Brain pericyte (primary cell): ENCODE data around the gene FRY.

Experiments used
- DNase-seq: peaks from one replicate; pipeline ENCODE4 v3.0.0-alpha.2; 2012; ENCODE audit warnings: low read depth, low spot score

FRY gene

DNA sequence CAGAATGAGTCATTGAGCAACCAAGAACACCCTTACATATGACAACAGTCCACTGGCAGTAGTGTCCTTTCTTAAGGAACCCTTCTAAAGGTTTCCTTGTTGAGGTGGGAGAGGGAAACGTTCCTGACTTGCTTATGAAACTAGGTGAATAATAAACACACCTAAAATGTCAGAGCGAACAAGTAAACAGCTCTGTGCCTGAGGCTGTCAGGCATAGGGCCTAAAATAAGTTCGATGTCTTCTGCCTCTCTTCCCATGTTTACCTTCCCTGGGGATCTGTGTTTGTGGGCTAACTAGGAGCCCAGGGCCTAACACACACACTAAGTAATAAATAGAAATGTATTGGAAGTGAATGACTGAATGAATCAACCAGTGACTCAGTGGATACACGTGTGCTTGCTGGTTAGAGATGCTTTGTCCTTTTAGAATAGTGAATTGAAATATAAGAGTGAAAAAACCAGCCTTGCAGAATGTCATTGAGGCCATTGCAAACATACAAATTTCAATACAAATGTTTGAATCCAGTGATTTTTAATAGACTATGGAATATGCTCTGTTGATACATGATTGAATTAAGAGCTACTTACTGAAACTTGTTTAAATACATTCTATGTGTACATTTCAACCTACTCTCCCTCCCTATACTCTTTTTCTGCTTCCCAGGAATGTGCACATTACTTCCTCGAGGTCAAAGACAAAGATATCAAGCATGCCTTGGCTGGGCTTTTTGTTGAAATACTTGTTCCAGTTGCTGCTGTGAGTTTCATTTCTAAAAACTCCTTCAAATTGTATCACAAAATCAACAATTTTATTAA is 102.9 kb downstream of the FRY start:
- DNase-seq = no peak

DNA sequence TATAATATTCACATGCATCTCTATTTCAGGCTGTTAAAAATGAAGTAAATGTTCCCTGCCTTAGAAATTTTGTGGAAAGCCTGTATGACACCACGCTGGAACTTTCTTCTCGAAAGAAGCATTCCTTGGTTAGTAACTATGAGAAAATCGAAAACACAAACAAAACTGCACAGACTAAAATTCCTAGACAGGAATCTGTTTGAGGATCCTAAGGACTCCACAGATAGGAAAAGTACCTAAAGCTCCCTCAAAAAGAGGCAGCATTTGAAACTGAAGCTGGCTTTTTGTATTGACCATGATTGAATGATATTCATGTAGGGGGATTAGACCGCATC is 103.4 kb downstream of the FRY start:
- no peak for DNase-seq

DNA sequence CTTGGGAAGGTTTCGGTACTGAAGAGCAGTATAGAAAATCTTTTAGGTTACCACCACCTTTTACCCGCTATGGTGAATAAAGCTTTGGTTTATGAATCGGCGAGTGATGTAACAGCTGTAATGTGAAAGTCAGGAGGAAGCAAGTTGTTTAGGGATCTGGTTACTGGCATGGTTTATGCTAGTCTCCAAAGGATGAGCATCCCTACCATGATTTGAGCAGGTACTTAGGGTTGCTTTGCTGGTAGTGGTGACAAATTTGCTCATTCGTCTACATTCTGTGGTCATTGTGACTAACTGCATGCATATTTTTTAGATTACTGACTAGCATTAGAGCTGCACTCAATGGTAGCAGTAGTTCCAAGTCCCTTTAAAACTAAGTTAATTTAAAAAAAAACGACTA is 104.1 kb downstream of the FRY start:
- no peak for DNase-seq

DNA sequence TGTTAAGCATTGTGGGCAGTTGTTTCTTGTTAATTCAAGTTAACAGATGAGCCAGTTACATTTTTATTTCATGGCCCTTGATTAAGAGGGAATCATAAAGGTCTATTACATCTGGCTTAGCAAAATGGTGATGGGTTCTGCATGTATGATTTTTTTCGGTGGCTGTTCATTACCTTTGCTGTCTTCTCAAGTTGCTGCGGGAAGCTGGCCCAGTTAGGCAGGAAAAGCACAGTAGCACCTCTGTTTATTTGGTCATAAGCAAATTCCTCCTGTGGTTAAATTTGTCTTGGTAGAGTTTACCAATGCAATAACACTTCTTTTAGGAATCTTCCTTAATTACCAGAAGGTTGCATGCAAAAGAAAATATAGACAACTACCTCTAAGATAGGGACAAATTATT is 104.5 kb downstream of the FRY start:
- DNase-seq = no peak

DNA sequence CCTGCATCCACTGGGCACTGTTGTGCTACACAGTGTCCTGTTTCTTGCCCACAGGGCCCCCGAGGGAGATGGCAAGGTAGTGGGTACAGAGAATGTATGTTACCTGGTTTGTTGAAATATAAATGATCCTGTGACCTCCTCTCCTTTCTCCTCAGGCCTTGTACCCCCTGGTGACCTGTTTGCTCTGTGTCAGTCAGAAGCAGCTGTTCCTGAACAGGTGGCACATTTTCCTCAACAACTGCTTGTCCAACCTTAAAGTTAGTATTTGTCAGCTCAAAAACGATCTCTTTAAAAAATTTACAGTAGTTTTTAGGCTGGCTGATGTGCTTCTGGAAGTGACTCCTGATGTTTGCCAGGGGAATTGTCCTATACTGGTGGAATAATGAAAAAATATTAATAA is 105.1 kb downstream of the FRY start:
- no peak for DNase-seq

DNA sequence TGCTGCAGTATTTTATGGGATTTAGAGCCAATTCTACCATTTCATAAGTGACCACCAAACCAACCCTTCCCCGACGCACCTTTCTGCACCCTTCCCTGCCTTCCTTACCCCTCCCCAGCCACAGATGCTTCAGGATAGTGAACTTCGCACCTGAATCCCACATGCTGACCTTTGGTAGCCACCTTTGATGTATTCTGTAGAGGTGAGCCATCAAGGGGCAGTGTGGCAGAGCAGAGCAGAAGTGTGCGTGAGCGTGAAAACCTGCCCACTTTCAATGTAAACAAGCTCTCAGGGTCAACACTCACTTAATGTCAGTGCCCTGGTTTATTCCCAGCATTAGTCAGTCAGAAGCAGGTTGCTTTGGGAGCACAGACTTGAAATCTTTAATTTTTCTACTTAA is 107.7 kb downstream of the FRY start:
- no peak for DNase-seq

DNA sequence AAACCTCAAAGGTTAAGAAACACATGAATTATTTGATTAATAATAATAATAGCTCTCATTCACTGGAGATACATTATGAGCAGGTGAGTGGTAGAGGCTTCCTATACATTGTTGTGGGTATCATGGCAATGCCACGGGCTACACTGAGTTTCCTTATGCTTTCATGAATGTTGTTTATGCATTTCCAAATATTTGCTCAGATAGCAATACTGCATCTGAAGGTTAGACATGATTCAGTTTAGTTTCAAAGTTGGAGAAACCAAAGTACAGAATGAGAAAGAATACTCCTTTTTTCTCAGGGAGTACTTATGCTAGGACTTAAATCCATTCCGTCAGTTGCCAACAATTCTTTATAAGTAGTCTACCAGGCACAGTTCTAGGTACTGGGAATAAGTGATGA is 108.5 kb downstream of the FRY start:
- no peak for DNase-seq

DNA sequence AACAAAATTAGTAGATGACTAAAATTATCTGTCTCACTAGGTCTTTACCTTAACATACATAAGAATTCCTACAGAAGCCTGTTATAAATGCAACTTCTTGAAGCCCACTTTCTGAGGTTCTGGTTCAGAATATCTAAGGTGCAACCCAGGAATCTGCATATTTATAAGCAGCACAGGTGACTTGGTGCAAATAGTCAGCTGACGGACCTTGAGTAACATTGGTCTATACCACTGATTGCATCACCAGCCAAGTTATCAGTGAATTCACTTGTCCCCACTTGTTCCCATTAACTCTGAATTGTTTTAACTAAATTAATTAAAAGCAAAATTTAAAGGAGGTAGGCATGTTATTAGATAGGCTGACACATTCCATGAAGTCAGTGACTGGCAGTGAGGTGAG is 109.9 kb downstream of the FRY start:
- no peak for DNase-seq

DNA sequence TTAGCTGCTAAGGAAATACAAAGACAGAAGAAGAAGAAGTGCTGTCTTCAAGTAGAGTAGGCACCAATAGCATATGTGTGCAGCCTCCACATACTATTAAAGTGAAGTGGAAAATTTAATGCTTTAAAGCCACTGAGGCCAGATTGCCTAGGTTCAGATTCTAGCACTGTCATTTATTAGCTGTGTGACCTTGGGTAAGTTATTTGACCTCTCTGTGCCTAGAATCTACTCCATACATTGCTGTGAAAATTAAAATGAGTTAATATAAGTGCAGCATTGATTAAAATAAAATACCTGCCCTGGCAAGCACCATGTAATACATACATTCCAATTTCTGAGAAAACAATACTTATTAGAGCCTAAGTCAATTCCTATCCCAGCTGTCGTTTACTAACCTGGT is 110.5 kb downstream of the FRY start:
- no peak for DNase-seq

DNA sequence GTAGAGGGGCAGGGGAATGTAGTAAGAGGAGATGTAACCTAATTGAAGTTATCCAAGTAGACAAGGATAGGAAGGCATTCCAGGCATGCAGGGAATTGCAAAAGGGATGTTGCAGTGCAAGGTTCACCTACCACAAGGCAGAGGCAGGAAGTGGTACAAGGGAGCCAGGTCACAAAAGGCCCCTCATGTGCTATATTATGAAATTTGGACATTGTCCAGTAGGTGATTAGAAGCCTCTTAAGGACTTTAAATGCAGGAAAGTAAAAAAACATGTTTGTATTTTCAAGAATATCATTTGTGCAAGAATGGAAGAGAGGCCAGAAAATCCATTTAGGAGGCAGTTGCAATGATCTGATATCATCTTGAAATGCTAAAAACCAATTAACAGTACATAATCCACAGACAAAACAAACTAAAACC is 111.4 kb downstream of the FRY start:
- DNase-seq = no peak

DNA sequence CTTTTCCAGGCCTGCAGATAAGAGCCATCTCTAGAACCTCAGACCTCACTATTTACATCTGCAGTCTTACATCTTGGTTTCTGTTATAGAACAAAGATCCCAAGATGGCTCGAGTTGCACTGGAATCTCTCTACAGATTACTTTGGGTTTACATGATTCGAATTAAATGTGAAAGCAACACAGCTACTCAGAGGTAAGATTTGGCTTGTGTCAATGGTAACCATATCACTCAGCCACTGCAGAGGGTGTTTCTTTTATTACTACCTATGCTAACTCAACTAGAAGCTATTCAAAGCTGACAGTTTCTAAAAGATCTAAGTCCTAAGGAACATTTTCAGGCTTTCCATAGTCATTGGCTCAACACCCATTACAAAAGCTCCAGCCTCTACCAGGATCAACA is 115.6 kb downstream of the FRY start:
- DNase-seq = no peak

DNA sequence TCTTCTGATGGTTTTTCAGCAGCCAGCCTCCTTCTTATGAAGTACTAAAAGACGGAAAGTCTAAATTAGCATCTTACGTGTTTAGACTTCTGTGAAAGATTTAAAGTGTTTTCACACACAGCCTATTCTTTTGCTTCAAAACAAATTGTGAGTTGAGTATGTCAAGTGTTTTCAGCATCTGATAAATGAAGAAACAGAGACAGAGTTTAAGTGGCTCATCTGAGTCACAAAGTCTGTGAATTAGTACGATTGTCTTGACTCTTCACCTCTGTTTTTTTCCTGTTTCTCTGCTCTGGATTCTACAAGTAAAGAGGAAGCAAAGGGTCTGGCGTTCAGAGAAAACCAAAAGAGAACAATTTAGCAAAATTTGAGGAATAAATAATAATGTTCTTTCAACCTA is 116.4 kb downstream of the FRY start:
- DNase-seq = no peak

DNA sequence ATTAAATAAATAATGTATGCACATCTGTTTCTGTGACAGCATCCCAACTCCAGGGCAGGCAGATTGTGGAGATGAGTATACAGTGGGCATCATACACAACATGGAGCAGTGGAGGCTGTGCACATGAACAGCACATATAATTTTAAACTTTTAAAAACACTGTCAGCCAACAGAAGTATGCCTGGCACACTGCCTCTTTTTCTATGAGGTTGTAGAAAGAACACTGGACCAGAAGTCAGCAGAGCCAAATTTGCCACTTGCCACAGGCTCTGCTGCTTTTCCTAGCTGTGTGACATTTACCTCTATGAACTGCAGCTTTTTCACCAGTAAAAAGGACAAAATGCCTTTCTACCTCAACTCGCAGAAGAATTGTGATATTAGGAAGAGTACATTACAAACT is 118.7 kb downstream of the FRY start:
- no peak for DNase-seq

DNA sequence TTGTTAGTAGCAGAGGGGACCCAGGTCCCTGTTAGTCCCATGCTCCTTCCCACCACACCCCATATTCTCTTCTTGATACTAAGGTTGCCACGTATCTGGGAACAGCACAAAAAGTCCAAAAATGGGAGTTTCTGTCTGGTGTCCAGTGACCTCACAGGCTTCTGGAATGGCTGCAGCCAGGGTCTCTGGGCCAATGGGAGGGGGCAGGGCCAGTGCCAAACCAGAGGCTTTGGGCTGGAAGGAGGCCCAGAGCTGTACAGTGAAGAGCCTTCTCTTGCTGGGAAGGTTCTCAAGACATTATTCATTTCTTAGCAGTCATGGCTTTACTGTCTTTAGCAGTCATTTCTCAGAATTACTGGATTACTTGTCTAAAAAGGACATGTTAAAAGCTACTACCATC is 119.2 kb downstream of the FRY start:
- no peak for DNase-seq

DNA sequence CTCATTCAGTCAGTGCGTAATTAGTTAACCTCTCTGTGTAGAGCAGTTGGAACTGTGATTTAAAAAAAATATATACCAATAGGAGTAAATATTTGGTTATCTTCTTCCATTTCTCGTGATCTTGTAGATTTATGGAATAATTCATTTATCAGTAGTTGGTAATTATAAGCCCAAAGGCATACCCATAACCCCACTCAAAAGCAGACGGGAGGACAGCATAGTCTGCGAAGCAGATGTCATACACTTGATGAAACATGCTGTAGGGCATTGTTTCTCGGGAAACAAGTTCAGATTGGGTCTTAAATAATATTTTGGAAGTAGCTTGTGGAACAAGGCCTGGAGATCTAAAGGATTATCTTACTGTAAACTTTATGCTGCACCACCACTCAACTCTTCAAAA is 119.7 kb downstream of the FRY start:
- DNase-seq = no peak

DNA sequence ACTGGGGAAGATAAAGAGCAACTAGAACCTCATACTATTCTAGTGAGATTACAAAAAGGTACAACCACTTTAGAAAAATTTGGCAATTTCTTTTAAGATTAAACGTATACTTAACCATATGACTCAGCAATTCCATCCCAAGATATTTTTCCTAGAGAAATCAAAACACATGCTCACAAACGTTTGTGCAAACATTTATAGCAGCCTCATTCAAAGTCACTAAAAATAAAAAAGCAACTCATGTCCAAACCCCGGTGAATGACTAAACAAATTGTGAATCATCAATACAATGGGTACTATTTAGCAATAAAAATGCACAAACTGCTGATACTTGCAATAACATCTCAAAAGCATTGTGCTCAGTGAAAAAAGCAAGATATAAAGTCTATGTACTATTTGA is 121.5 kb downstream of the FRY start:
- DNase-seq = no peak

DNA sequence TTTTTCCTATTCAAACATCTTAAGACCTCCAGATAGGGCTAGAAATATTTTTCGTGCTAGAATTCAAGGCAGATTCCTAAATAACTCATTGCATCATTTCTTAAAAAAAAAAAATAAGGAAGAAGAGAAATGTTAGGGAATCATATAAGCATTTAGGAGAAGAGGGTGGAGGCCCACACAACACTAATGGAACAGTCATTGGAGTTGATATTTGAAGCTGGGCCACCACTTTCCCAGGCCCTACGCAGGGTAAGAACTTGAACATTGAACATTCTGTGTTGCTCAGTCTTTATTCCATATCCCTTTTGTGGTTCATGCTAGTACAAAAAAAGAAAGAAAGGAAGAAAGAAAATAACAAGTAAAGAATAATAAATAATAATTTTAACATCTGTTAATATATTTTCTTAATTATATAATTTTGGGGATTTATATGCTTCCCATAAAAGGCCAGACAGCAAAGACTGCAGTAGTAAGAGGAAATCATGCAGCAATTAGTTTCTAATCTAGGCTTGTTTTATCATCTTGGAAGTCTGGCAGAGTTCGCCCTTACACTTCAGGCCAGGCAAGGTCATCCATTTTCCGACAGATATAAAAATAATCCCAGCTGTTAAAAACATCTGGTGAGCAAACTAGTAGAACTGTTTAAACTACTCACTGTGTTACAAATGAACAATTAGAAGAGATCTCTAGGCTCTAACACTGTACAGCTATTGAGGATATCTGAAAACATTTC is 127.7 kb downstream of the FRY start:
- no peak for DNase-seq

DNA sequence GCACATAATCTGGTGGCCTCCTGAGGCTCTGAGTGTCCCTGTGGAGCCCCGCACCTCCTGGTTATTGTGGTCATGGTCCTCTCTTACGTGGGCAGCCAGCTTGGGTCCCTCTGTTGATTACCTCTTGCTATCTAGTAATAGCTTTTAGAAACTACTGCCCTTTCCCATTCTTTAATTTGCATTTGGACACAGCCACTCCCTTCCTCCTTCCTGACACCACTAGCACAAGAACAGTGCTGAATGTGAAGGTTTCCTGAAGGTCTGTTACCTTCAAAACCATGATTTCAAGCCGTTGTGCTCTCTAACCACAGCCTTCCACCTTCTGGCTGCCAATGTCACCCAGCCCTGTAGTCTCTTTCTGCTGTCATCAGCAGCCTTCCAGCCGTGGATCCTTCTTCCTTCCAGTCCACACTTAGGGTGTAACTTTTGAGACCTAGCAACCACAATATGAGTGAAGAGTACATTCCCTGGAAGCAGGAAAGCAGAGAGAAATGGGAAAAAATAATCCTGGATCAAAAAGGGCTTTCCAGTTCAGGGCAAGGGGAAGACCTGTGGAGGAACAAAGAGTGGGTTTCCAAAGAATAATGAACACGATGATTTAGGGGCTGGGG is 130.9 kb downstream of the FRY start:
- no peak for DNase-seq

DNA sequence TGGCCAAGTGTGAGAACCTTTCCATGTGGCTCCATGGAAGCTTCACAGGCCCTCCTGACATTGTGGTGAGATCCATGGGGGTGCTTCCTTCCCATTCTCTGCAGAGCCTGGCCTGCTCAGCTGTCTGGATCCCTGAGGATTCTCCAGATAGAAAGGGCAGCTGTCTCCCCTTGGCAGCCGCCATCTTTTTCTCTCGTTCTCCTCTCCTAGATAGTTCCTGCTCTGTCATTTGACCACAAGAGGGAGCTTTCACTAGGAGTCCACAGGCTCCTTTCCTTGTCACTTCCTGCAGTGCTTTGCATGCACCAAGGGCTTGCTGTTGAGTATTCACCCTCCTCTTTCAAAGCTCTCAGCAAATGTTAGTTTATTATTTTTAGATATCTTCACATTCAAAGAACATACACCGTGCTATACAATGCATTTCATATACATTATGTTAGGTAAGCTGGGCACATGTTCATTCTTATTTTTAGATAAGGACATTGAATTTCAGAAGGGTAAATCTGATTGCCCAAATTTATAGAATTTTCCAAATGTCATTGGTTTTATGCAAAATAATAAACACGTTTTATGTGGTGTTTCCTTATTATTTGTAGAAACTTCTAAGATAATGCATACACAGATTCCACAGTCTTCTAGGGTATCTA is 133.2 kb downstream of the FRY start:
- DNase-seq = no peak

DNA sequence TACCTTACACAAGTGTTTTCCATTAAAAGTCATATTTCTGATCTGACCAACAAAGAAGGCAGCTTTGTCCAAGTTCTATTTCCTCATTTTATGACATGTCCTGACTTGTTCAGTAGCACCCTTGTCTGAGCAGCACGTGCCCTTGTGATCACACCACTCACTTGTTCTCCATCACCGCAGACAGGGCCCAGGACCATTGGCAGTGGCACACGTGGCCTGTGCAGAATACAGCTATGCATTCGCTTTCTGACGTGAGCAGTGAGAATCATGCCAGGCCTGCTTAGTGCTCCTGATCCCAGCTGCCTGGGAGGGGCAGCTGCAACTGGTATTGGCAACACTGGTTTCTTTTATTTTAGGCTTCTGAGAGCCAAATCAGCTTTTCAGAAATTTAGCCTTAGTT is 134.2 kb downstream of the FRY start:
- DNase-seq = no peak

DNA sequence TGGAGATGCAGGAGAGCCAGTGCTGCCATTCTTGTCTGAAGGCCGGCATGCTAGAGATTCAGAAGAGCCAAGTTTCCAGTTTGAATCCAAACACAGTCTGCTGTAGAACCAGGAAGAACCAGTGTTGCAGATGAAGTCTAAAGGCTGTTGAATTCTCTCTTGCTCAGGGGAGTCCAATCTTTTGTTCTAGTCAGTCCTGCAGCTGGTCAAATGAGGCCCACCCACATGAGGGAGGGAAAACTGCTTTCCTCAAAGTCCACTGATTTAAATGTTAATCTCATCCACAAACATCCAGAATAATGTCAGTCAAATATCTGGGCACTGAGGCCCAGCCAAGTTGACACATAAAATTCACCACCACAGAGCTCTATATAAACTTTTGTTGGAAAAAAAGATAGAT is 136.6 kb downstream of the FRY start:
- DNase-seq = no peak

DNA sequence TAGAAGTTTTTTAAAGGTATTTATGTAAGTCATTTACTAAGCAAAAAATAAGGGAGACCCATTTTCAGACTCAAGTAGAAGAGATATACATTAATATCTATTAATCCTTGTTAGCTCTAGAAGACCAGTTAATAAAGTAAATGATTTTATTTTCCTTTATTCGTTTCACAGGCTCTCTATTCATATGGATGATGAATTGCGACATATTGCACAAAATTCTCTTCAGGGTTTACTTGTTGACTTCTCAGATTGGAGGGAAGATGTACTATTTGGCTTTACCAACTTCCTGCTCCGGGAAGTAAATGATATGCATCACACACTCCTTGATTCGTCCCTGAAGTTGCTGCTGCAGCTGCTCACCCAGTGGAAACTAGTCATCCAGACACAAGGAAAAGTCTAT is 139.3 kb downstream of the FRY start:
- no peak for DNase-seq

DNA sequence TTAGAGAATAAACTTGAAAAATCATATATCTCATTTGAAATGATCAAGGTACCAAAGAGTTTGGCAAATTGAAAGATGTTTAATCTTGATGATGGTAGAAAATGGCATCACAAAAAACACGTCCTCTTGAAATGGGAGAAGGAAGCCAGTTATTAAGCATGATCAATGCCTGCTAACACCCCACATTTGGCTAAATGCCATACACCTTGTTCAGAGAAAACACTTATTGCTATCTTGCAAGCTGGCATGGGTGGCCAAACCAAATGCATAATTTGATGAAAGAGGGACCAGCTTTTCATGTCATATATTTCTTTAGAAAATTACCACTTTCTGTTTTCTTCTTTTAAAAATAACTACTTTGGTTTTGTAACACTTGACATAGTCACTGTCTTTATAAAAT is 142.3 kb downstream of the FRY start:
- DNase-seq = no peak
